GM18868 (cell line): Measurements from ENCODE around the gene NADK2.

ENCODE experiments used
- ATAC-seq: cut with Tn5 transposase; IDR thresholded peaks from one replicate; pipeline ENCODE4 v1.9.1; 2021; ENCODE audit warnings: mild to moderate bottlenecking, moderate library complexity; ENCODE audit not compliant: unreplicated experiment

NADK2 gene

DNA sequence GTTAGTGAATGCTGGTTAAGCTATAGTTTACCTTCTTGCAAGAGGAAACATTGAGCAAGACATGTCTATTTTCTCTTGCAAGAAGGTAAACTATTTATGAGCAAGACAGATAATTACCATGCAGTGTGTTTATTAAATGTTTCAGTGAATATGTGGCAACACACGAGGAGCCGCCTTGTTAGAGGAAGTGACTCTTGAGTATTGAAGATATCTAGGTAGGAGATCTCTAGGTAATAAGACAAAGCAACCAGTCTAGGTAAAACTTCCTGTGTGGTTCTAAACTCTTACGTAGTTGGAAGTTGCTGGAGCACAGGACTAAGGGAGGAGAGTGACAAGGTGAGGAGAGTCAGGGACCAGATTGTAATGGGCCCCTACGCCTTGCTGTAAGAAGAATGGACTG lies 73.0 kb downstream of the NADK2 start:
- ATAC-seq = no peak

DNA sequence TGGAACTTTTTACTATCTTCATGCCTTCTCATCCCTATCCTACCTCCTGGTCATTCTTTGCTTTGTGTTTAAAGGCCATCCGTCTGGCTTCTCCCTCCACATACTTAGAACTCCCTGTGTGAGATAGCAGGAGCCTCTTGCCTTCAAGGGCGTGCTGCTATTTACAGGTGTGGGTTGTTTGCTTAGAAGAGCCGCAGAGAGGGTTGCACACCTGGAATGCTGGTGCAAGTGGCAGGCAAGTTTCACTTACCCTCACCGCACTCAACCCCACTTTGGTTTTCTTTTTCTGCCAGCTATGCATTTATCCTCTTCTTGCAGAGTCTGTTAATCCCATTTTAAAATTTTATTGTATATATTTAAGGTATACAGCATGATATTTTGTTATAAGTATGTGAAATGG lies 77.3 kb downstream of the NADK2 start:
- ATAC-seq = no peak

DNA sequence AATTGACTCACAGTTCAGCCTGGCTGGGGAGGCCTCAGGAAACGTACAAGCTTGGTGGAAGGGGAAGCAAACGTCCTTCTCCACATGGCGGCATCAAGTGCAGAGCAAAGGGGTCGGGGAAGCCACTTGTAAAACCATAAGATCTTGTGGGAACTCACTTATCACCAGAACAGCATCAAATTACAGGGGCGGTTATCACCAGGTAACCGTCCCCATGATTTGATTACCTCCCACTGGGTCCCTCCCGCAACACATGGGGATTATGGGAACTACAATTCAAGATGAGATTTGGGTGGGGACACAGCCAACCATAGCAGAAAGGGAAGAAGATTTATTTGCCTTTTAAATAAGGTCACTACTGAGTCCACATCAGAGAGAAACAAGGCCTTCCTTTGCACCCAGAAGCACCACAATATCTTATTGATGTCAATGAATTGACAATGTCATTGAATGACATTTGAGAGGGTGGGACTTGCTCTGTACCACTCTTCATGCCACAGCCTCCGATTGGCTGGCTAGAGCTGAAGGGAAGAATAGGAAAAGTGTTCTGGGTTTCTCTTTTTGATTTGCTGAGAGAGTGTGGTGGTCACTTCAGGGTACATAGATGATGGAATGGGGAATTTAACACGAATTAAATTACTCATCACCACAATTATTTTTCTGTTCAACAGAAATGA lies 78.8 kb downstream of the NADK2 start:
- ATAC-seq = no peak

DNA sequence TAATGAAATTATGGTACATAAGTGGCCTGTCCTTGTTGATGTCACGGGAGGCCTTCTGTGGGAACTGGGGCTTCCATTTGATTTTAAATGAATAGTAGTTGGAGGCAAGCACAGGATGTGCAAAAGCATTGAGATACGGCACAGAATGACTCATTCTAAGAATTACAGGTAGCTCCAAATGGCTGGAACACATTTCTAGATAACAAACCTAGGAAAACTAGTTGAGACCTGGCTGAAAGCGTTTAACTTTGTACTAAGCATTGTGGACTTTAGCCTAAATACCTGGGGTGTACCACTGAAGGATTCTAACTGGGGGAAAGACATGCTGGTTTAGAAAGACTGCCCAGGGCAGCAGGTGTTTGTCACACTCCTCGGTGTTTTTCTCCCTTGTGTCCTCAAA lies 80.4 kb downstream of the NADK2 start:
- ATAC-seq = no peak

DNA sequence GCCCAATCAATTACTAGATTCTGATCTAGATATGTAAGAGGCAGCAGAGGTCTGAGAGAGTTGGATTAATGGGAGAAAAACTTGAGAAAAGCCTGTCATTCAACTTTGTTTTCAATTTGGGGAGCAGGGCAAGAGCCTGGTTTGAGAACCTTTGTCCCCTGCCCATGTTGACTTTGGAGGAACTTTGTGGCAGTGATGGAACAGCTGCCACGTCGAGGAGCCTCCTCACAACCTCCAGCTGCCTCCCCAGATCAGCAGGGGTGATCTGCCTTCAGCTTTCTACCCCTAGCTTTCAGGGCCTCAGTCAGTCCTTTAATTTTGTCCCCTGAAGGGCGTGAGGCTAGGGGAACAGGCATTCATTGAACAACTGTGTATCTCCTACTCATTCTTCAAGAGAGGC lies 81.1 kb downstream of the NADK2 start:
- ATAC-seq = no peak

DNA sequence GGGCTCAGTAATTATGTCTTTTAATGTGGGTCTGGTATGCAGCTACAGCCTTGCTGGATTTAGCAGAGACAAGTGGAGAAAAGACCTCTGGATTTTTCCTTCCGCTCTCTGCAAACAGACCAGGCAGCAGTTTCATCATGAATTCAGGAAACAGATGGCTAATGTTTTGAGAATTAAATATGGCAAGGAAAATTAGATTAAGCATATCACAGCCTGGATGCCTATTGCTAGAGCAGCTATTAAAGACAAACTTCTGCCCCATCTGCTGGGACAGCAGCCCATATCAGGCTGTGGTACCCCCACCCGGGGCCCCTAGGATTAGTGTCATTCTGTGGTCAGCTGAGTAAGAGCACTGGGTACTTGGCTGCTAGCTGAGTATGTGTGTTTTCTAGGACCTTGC lies 83.6 kb downstream of the NADK2 start:
- no peak for ATAC-seq

DNA sequence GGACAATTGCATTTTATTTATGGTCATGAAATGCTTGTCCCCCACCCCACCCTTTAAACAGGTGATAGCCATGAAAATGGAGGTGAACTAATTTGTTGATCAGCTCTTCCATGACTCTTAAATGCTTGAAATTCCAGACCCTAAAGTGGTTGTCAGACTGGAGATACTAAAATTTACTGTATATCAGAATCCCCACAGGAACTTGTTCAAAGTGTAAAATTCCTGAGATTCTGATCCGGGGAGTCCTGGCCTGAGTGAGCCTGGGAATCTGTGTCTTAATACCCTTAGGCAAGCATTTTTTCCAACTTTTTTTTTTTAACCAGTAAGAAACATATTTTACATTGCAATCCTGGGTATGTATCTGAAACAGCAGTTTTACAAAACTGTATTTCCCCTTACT lies 85.1 kb downstream of the NADK2 start:
- ATAC-seq = no peak

DNA sequence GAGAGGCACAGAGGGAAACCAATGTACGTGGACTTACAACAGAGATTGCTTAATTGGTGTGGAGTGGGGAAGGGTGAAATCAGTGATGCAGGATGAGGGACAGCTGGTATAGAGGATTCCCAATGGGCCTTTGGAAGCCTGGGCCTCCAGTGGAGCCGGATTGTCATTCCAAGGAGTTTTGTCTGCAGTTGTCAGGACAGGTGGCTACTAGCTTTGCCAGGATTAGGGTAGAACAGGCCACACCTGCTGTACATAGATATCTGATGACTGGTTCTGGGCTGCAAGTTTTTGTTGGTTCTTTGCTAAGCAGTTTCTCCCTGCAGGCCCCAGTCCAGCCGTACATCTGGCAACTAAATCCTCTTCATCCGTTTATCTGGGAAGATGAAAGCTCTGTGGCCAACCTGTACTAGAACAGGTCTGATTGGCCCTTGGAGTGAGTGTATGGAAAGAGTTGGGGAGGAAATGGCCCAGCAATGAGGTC lies 85.6 kb downstream of the NADK2 start:
- no peak for ATAC-seq

DNA sequence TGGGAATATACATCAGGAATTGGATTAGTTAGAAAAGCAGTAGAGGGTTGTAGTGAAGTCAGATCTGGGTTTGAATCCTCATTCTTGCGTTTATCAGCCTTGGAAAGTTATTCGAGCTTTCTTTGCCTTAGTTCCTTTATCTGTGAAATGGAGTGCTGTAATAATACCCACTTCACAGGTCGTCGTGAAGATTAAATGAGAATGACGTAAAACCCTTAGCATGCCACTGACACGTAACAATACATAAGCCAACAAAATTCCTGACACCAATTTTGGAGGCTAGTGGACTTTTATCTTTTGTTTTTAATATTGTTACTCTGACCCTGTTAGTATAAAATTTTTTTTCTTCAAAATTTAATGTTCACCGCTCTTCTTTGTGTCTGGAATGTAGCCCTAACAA lies 86.4 kb downstream of the NADK2 start:
- no peak for ATAC-seq

DNA sequence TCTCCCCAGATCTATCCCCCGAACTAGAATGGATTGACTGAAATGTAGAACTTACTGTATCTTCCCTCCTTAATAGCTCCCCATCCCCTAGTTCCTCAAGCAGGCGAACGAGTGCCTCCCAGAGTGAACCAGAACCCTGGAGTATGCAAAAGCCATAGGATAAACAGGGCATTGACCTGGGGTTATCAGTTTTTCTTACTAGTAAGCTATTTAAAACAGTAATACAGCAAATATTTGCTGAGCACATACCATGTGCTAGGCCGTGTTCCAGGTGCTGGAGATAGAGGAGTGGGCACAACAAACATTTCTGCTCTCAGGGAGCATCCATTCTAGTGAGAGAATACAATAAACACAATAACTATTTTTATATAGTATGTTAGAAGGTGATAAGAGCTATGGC lies 88.0 kb downstream of the NADK2 start:
- no peak for ATAC-seq

DNA sequence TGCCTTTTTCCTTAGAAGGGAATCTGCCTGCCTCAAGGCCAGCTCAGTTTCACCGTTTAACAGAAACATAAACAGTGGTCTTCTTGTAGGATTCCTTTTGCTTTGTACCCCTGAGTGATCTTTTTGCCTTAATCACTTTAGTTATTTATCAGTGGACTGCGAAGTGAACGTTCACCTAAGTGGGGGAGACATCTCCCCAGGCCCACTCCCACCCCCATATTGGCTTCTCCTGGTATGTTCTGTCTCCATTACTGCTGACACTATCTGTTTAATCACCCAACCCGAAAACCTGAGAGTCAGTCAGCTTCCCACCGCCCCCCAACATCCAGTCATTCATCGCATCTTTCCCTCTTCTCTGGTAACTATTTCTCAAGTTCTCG lies 88.4 kb downstream of the NADK2 start:
- no peak for ATAC-seq

DNA sequence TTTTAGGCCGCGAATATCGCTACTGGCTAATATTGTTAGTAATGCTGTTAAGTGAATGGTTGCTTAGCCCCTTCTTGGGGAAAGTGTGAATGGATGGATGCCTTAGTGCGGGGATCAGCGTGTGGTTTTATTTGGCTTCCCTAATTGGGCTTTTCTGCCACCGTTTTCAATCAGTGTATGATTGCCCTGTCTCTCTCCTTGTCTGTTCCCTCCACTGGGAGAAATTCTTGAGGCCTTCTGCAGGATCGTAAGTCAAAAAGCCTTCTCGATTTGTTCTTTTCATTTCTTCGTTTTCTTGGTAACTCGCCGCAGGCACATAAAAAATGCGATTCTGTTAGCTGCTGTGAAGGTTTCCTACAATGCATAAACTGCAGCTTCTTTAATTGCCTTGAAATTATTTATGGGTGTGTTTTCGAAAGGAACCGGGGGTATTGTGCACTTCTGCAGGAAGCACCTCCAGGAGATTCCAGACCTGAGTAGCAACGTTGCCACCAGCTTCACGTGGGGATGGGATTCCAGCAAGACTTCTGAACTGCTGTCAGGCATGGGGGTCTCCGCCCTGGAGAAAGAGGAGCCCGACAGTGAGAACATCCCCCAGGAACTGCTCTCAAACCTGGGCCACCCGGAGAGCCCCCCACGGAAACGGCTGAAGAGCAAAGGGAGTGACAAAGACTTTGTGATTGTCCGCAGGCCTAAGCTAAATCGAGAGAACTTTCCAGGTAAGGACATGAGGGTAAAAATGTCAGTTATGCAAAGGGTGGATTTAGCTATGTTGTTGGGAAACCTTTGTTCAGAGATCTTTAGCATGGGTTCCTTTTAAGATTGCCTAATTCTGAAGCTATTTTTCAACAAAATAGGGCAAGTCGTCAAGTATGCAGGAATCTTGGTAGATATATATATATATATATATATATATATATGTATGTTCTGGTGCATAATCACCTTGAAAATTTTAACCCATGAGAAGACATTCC lies 89.1 kb downstream of the NADK2 start:
- no peak for ATAC-seq

DNA sequence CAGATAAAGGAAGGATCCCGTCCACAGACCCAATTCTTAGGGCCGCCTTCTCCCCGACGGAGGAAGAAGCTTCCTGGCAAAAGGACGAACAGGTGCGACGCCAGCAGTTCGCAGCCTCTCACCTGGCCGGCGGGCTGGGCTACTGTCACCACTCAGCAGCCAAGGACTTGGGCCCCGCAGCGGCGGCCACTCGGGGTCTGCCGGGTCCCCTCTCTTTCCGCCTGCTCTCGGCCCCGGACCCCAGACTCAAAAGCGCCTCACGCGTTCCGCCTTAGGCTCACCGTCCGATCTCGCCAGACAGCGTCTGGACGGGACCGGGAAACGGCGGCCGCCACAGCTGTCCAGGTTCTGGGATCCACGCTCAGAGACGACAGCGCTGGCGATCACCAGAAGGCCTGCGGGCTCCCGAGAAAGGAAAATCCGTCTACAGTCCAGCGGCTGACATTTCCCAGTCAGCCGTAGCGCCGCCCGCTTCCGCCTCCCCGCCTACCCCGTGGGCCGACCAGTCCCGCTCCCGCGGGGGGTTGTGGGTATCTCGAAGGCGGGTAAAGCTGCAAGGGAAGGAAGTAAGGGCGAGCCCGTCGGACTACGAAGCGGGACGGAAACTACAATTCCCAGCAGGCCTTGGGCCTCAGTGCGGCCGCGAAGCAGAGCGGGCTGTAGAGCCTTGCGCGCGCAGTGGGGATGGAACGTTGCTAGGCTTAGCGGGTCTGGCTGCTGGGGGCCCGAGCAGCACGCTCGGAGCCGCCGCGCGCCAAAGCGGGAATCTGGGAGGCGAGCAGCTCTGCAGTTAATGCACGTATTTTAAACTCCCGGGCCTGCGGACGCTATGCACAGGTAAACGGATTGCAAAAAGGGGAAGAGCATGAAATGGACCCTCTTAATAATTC lies 90.0 kb downstream of the NADK2 start, which contains the start of the genes LMBRD2 and SKP2:
Gene LMBRD2 (minus strand): TSS at position 454 of the 890 bp plus-strand sequence. CDS start 8,538 bp downstream, outside the sequence.
Gene SKP2 (plus strand): TSS at position 678 of the 890 bp plus-strand sequence. CDS start 152 bp downstream, at position 830.
- peak; percentile 98 for ATAC-seq

DNA sequence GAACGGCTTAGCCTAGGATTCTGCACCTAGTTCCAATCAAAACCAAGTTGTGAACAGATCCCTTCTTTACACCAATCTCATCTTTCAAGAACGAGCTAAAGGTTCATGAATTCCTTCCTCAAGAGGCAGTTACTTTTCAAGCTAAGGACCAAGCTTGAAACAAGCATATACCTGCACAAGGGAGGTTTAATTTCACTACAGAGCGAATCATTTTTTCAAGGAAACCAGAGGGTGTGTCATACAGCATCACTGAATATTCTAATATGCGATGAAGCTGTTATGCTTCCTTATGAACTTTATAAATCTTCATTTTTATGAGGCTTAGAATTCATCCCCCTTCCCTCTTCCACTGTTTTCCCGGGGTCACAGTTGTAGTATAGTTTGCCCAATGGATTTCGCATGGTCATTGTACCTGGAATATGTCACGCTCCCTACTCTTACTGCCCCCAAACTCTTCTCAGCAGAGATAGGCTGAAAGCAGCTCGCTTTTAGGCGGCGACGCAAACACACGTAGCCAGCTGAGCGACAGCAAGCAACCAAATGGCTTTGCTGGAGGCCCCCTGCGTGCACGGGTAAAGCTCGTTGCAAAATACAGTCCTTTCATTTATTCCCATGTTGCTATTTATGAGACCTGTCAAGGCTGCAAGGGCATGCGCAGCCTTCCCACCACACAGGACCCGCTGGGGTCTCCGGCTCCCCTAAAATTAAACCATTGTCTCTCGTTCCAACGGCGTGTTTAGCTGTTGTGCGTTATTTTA lies 90.9 kb downstream of the NADK2 start:
- ATAC-seq = peak; percentile 36

DNA sequence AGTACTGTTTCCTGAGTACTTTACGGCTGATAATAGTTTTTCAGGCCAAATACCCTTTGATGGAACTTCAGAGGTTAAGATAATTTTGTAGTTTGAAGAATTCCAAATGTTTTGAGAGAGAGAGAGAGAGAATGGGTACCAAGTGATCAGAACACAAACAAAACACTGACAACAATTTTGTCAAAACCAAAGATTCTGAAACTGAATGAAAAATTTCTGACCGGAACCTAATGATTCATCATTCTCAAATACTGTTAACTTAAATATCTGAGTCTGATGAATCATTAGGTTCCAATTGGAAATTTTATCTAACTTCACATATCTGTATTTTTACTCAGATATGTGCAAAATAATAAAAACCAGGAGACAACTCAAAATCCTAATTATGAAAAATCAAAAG lies 94.0 kb downstream of the NADK2 start:
- no peak for ATAC-seq

DNA sequence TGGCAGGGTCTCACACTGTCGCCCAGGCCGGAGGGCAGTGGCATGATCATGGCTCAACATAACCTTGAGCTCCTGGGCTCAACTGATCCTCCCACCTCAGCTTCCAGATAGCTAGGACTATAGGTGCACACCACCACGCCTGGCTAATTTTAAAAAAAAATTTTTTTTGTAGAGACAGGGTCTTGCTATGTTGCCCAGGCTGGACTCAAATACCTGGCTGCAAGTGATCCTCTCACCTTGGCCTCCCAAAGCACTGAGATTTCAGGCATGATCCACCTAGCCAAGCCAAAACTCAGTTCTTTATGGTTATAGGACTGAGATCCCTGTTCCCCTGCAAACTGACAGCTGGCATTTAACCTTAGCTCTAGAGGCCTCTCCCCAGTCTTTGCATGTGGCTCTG lies 95.3 kb downstream of the NADK2 start:
- no peak for ATAC-seq

DNA sequence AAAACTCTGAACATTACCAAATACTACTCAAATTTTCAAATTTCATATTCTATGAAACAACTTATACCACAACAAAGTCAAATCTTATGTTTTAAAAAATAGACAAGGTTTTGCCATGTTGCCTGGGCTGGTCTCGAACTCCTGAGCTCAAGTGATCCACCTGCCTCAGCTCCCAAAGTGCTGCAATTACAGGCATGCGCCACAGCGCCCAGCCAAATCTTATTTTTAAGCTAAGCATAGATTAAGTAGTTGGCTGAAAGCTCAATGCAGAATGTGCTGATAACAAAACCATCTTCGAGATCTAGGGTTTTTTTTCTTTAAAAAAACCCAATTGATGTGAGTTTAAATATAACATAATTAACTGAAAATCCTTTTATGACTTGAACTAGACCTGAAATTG lies 96.4 kb downstream of the NADK2 start:
- ATAC-seq = no peak
